ENCODE measurements around the gene OR14J1. TPM values are rescaled to one million over a fixed set of nuclear protein-coding genes. Genes with fewer than 3 reads are reported as not detected.
"Not testable (repeated sequence)": the region's sequence is repeated elsewhere in the genome, so short reads cannot be mapped to it uniquely, and the experiment has no call there.

The OR14J1 gene, protein sequence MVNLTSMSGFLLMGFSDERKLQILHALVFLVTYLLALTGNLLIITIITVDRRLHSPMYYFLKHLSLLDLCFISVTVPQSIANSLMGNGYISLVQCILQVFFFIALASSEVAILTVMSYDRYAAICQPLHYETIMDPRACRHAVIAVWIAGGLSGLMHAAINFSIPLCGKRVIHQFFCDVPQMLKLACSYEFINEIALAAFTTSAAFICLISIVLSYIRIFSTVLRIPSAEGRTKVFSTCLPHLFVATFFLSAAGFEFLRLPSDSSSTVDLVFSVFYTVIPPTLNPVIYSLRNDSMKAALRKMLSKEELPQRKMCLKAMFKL
- 0.05 TPM for polyA plus RNA-seq (ENCODE audit: insufficient read length)

DNA sequence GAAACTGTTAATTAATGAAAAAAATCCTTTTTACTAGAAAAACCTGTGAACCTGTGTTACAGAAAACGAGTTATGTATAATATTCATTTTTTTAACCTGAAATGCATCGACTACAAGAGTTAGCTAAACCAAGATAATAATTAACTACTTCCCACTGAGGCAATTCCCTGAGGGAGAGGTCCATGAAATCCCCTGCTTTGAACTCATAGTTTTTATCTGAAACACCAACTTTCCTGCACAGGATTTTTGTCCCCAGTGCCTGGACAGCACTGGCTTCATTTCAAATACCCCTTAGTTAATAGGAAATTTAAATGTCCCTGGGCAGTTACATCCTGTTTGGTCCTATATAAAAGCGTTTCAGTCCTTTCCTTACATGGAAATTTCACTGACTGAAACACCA is at the start of gene OR14J1:
TSS of gene OR14J1 (plus strand) at position 386 of the 400 bp plus-strand sequence. CDS start 4,989 bp downstream, outside the sequence.
- DNase-seq (ENCODE audit: low read depth), result no peak

DNA sequence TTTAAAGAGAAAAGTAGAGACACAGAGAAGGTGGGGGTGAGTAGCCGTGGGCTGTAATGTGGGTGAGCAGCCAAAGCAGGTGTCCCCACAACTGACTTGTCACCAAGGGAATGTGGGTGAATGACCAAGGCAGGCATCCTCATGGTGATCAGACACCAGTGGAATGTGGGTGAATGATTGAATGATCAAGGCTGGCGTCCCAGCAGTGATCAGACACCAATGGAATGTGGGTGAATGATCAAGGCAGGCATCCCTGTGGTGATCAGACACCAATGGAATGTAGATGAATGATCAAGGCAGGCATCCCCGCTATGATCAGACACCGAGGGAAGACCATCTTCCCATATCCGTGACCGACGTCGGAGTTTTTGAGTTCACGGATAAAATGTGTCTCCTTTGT is 49.8 kb upstream of the OR14J1 start:
- no peak for DNase-seq (ENCODE audit: low read depth)

DNA sequence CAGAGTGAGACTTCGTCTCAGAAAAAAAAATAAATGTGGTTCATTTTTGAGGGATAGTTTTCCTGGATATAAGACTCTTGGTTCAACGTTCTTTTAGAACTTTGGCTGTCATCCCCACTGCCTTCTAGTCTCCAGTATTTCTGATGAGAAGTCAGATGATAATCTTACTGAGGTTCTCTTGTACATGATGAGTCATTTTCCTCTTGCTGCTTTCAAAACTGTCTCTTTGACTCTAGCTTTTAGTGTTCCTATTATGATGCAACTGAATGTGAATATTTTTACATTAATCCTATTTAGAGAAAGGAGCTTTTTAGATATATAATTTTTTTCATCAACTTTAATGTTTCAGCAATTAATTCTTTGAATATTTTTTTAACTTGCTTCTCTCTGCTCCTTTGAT is 46.0 kb upstream of the OR14J1 start:
- DNase-seq (ENCODE audit: low read depth), result no peak

DNA sequence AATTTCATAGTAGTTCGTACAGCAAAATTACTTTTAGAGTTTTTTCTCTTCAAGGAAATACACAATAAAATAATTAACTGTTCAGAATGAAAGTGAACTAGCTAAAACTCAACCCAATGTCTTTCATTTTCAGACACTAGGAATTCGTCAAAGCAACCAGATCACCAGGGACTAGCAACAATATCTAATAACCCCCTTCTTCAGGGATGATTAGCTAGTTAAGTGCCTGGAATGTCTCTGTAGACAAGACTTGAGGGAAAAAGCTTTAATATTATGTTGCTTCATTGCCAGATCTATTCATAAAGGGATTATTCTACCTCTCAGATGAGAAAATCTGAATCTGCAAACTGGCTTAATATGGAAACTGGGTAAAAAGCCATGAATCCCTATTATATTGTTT is 41.8 kb upstream of the OR14J1 start:
- no peak for DNase-seq (ENCODE audit: low read depth)

DNA sequence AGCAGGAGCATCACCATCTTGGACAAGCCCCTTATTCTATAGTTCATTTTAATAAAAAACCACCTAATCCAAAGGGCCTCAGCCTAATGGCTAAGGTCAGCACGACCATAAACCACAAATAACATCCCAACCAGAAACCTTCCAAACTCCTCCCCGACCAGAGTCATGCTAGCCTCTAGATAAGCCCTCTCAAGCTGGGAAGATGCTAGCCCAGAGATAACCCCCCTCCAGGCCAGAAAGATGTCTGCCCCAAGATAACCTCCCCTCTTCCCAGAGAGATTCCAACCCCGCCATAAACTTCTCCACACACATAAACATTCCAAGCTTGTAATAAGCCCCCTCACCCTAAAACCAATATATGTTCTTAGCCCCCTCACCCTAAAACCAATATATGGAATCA is 38.5 kb upstream of the OR14J1 start:
- no peak for DNase-seq (ENCODE audit: low read depth)

DNA sequence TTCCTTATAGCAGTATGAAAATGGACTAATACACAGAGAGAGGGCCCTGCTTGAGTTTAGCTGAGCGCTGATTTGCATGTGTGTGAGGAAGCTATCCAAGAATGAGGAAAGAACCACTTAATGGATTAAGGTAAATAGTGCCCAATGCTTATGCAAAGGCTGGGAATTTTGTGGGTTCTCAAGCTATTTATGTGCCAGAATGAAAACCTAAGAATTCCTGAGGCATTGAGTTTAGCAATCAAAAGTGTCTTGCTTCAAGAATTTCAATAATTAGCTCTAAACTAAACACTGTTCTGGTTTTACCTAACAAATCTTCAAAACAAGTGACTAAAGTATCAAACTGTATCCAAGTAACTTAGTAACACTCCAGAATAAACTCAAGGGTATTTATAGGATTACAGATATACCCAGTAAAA is 7.0 kb upstream of the OR14J1 start:
- DNase-seq (ENCODE audit: low read depth), result no peak

DNA sequence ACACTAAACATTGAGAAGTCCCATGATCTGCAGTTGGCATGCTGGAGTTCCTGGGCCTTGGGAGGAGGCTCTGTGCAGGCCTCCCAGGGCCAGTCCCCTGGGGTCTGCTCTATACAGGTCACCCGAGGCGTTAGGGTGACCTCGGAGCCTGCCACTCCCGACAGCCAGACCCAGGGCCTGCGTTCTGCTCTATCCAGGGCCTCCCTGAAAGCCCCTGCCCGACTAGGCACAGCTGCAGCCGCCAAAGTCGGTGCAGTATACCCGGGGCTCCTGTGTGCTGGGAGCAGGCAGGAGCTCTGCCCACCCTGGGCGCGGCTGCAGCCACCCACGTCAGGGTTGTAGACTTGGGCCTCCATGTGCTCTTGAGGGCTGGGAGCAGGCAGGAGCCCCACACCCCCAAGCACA is 6.3 kb upstream of the OR14J1 start:
- no peak for DNase-seq (ENCODE audit: low read depth)

DNA sequence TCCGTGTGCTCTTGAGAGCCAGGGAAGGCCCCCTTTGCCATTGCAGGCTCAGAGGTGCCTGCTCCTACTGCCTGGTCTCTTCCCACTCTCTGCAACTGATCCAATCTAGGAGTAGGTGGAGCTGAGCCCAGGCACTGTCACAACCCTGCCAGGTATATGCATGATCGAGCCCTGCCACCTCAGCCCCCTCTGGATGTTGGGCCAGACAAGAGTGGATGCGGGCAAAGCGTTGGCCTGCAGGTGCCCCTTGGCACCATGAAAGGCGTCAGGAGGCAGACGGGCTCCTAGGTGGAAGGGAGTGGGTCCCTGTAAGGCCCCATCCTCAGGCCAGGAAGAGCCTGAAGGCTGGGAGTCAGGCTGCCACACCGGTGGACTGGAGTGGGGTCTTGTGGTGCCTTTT is 5.9 kb upstream of the OR14J1 start:
- no peak for DNase-seq (ENCODE audit: low read depth)

DNA sequence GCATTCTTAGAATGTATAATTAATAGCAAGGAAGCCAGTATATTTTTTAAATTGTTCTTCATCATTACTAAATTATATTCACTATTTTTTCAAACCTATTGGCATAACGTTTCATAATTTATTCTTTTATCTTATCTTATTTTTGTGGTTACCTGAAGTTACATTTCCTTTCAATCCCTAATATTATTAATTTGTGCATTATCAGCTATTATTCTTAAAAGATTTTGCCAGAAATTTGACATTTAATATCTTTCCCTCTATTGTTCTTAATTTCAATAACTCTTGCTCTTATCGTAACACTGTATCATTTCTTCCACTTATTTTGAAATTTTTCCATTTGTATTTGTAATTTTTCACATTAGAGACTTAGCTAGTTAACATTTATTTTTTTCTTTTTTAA is 18.4 kb downstream of the OR14J1 start:
- DNase-seq (ENCODE audit: low read depth), result no peak

DNA sequence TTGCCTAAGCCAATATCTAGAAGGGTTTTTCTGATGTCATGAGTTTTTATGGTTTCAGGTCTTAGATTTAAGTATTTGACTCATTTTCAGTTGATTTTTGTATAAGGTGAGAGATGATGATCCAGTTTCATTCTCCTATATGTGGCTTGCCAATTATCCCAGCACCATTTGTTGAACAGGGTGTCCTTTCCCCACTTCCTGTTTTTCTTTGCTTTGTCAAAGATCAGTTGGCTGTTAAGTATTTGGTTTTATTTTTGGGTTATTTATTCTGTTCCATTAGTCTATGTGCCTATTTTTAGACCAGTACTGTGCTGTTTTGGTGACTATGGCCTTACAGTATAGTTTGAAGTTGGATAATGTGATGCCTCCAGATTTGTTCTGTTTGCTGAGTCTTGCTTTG is 21.8 kb downstream of the OR14J1 start:
- not testable (repeated sequence) for DNase-seq (ENCODE audit: low read depth)

DNA sequence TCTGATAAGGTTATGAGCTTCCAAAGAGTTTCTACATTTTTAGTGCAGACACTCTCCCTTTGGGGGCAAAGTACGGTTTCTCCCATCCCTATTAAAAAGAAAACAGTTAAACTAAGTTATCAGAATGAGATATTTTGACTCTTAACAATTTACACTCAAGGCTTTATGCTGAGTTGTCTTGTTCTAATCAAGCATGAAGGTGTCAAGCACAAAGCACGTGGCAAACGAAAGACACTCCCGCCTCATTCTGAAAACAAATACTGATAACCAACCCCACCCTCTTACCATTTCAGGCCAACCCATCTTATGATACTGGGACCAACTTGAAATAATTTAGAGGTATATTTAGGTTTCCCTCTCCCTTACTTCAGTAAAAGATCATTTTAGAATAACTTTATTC is 24.3 kb downstream of the OR14J1 start:
- DNase-seq (ENCODE audit: low read depth), result no peak

DNA sequence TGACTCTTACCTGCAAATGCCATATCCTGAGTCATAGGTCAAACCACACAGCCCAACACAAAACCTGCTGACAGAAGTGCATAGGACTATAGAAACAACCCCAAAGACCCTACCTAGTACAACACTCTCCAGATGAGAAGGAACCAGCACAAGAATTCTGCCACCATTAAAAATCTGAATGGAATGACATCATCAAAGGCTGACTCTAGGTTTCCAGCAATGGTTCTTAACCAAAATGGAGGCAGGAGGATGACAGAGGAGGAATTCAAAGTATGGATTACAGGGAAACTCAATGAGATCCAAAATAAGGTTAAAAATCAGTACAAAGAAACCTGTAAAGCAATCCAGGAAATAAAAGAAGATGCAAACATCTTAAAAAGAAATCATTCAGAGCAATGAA is 31.2 kb downstream of the OR14J1 start:
- no peak for DNase-seq (ENCODE audit: low read depth)

DNA sequence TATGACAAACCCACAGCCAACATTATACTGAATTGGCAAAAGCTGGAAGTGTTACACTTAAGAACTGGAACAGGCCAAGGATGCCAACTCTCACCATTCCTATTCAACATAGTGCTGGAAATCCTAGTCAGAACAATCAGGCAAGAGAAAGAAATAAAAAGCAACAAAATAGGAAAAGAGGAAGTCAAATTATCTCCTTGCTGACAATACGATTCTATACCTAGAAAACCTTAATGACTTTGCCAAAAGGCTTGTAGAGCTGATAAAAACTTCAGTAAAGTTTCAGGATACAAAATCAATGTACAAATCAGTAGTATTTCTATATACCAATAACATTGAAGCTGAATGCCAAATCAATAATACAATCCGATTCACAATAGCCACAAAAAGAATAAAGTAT is 34.8 kb downstream of the OR14J1 start:
- DNase-seq (ENCODE audit: low read depth), result no peak

DNA sequence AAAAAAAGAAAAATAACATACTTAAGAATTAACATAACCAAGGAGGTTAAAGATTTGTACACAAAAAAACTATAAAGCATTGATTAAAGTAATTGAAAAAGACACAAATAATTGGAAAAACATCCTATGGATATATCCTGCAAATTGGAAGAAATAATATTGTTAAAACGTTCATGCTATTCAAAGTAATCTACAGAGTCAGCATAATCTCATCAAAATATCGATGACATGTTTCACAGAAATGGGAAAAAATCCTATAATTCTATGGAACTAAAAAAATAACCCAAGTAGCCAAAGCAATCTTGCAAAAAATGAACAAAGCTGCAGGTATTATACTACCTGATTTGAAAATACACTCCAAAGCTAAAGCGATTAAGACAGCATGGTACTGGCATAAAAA is 43.9 kb downstream of the OR14J1 start:
- DNase-seq (ENCODE audit: low read depth), result no peak

DNA sequence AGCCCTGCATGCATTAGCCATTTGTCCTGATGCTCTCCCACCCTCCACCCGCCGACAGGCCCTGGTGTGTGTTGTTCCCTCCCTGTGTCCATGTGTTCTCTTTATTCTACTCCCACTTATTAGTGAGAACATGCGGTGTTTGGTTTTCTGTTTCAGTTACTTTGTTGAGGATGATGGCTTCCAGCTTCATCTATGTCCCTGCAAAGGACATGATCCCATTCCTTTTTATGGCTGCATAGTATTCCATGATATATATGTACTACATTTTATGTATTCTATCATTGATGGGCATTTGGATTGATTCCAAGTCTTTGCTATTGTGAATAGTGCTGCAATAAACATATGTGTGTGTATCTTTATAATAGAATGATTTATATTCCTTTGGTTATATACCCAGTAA is 47.8 kb downstream of the OR14J1 start:
- not testable (repeated sequence) for DNase-seq (ENCODE audit: low read depth)

DNA sequence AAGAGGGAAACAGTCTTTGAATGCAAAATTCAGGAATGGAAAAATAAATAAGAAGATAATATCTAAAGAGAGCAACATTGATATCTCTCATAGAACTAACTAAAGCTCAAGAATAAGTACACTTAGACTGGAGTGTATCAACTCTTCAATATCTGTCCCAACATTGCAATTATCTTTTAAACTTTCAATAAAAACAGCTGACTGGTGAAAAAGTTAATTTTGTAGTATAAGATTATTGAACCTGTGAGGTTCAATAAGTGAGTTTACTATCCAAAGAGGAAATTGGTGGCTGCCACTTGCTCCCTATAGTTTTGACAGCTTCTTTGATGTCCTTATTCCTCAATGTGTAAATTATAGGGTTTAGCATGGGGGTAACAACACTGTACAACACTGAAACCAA is 53.5 kb downstream of the OR14J1 start:
- no peak for DNase-seq (ENCODE audit: low read depth)

DNA sequence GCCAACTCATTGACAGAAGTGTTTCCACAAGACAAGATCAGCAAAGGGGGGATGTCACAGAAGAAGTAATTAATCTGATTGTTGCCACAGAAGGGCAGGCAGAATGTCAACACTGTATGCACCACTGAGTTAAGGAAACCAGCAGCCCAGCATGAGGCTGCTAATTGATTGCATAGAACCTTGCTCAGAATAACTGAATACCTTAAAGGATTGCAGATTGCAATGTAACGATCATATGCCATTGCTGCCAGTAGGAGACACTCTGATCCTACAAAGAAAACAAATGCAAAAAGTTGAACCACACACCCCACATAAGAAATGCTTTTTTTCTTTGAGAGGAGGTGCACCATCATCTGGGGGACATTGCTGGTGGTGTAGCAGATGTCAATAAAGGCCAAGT is 54.1 kb downstream of the OR14J1 start:
- DNase-seq (ENCODE audit: low read depth), result no peak

Other genes starting within 250 kb of the OR14J1 start
- not detected for gene OR2B3, start 214.4 kb upstream of the OR14J1 start, polyA plus RNA-seq (ENCODE audit: insufficient read length)
- gene OR2J1, start 202.2 kb upstream of the OR14J1 start, polyA plus RNA-seq (ENCODE audit: insufficient read length), result not detected
- not detected for gene OR2J3, start 193.6 kb upstream of the OR14J1 start, polyA plus RNA-seq (ENCODE audit: insufficient read length)
- gene OR2J2, start 130.8 kb upstream of the OR14J1 start, polyA plus RNA-seq (ENCODE audit: insufficient read length), result not detected
- not detected for gene OR5V1, start 67.2 kb downstream of the OR14J1 start, polyA plus RNA-seq (ENCODE audit: insufficient read length)
- gene OR12D3, start 73.6 kb downstream of the OR14J1 start, polyA plus RNA-seq (ENCODE audit: insufficient read length), result not detected
- gene OR12D2, start 93.9 kb downstream of the OR14J1 start, polyA plus RNA-seq (ENCODE audit: insufficient read length), result not detected
- not detected for gene OR12D1, start 113.2 kb downstream of the OR14J1 start, polyA plus RNA-seq (ENCODE audit: insufficient read length)
- gene OR10C1, start 137.6 kb downstream of the OR14J1 start, polyA plus RNA-seq (ENCODE audit: insufficient read length), result not detected
- gene OR11A1, start 155.4 kb downstream of the OR14J1 start, polyA plus RNA-seq (ENCODE audit: insufficient read length), result not detected
- not detected for gene OR2H1, start 155.5 kb downstream of the OR14J1 start, polyA plus RNA-seq (ENCODE audit: insufficient read length)
- gene MAS1L, start 186.3 kb downstream of the OR14J1 start, polyA plus RNA-seq (ENCODE audit: insufficient read length), result not detected